ENCODE data around the gene NR2F2. TPM values are rescaled to one million over a fixed set of nuclear protein-coding genes. Genes with fewer than 3 reads are reported as not detected.

NR2F2 gene
- total RNA-seq, 1 experiment from 2014 or later: 72.1 TPM

- CTCF ChIA-PET: no interaction called here
- no TSS peak for BruUV-seq (replicated peaks)
These were observed 54.7 kb downstream of the NR2F2 start for GRCh38 chr15:96385195-96385594.

GRCh38 chr15:96388673-96389072, 58.2 kb downstream of the NR2F2 start:
- BruUV-seq (replicated peaks): no TSS peak
- ChIA-PET POLR2A (ENCODE audit: unreplicated experiment) (no interaction called here), CTCF (no interaction called here)
- H3K36me3 ChIP-seq (ENCODE audit: low read depth): no peaks in the 10 kb centered on the region
- no peak overlapping the region for H3K4me3 ChIP-seq
- no peaks in the 10 kb centered on the region for H3K4me1 ChIP-seq (replicated peaks; ENCODE audit: insufficient read depth)
- no peaks in the 10 kb centered on the region for H3K27me3 ChIP-seq (ENCODE audit: insufficient read depth, low read depth)
- intact Hi-C loops (cut with micrococcal nuclease; ENCODE audit: unreplicated experiment): no loop called here
- no peaks in the 10 kb centered on the region for H3K79me2 ChIP-seq (ENCODE audit: low read depth)
- no peaks in the 10 kb centered on the region for H4K20me1 ChIP-seq (ENCODE audit: insufficient read depth)
- DNase-seq: no peak
- H3K27ac ChIP-seq: no peak overlapping the region
- H3K9me3 ChIP-seq (ENCODE audit: insufficient read depth, low read depth): no peaks in the 10 kb centered on the region
- H3F3A ChIP-seq (ENCODE audit: insufficient read depth, low read depth): no peaks in the 10 kb centered on the region
- H3K4me2 ChIP-seq: no peak overlapping the region
- H3K9me2 ChIP-seq (ENCODE audit: insufficient read depth): 0 out of 2 replicates have a peak, but pooled peaks cover 5% of the 10 kb centered on the region
- TF ChIP-seq EZH2 (IDR thresholded peaks at IDR 0.05; ENCODE audit: low read depth): no peak
- TF ChIP-seq CTCF (conservative IDR thresholded peaks at IDR 0.05): no peak
- no peak overlapping the region for H2AFZ ChIP-seq

More at GRCh38 chr15:96385195-96385594, 54.7 kb downstream of the NR2F2 start:
- no peaks in the 10 kb centered on the region for H3K9me3 ChIP-seq (ENCODE audit: insufficient read depth, low read depth)
- no peaks in the 10 kb centered on the region for H3F3A ChIP-seq (ENCODE audit: insufficient read depth, low read depth)
- intact Hi-C loops (cut with micrococcal nuclease; ENCODE audit: unreplicated experiment): no loop called here
- DNase-seq: no peak
- no peak for TF ChIP-seq EZH2 (IDR thresholded peaks at IDR 0.05; ENCODE audit: low read depth)
- TF ChIP-seq CTCF (conservative IDR thresholded peaks at IDR 0.05): no peak
- H3K4me1 ChIP-seq (replicated peaks; ENCODE audit: insufficient read depth): no peaks in the 10 kb centered on the region
- H3K27ac ChIP-seq: no peak overlapping the region
- H3K79me2 ChIP-seq (ENCODE audit: low read depth): no peaks in the 10 kb centered on the region
- no peak overlapping the region for H2AFZ ChIP-seq
- H3K27me3 ChIP-seq (ENCODE audit: insufficient read depth, low read depth): no peaks in the 10 kb centered on the region
- H3K4me2 ChIP-seq: no peak overlapping the region
- no peaks in the 10 kb centered on the region for H4K20me1 ChIP-seq (ENCODE audit: insufficient read depth)
- H3K9me2 ChIP-seq (ENCODE audit: insufficient read depth): no peaks in the 10 kb centered on the region
- H3K4me3 ChIP-seq: no peak overlapping the region
- no peaks in the 10 kb centered on the region for H3K36me3 ChIP-seq (ENCODE audit: low read depth)
- POLR2A ChIA-PET (ENCODE audit: unreplicated experiment): no interaction called here
